Upper lobe of left lung (tissue), 4 donors: ENCODE data around the gene MLLT3.

ENCODE experiments used
- CTCF ChIP-seq, 6 experiments: fragments of 450-650 bp in 4 of 6; fragments of 200-600 bp in 2 of 6; sonication (generic) in 2 of 6; IDR thresholded peaks; one replicate each; pipeline ENCODE4 v1.5.1; 2016 to 2019; ENCODE audit warnings: antibody characterized with exemption in 6 of 6
- POLR2A ChIP-seq, 4 donors: fragments of 450-650 bp; IDR thresholded peaks; one replicate each; pipeline ENCODE4 v1.5.1; 2016 to 2017; ENCODE audit warnings: antibody characterized with exemption in 4 of 4, mild to moderate bottlenecking in 2 of 4
- POLR2AphosphoS5 ChIP-seq, 2 donors: sonication (generic); formaldehyde crosslinking; IDR thresholded peaks; one replicate each; pipeline ENCODE4 v1.5.1; 2017; ENCODE audit warnings: antibody characterized with exemption in 2 of 2

- TF ChIP-seq POLR2A (IDR thresholded peaks at IDR 0.05) (no peak), CTCF (IDR thresholded peaks at IDR 0.05) (no peak), POLR2AphosphoS5 (IDR thresholded peaks at IDR 0.05) (no peak)
Observed at GRCh38 chr9:20599195-20599594, 23.1 kb downstream of the MLLT3 start.
